K562 (cell line): ENCODE results near the gene SYTL4. TPM values are rescaled to one million over a fixed set of nuclear protein-coding genes. Genes with fewer than 3 reads are reported as not detected.

Source experiments
- ATAC-seq: fragments of 200-7000 bp; cut with Tn5 transposase; 3 replicates; pipeline ENCODE4 v1.9.1; 2020; ENCODE audit warnings: moderate library complexity
- BruUV-seq: library from RNA; stranded (reverse); fragments of 400-500 nt; replicated peaks from 2 replicates; lab custom pipeline; 2021; lab: Mats Ljungman, UMichigan
- CTCF ChIA-PET: fragments of 300-600 bp; formaldehyde crosslinking; extraction: SDS; loops from one replicate; lab custom pipeline; 2021; ENCODE audit warnings: low intra/inter-chr PET ratio; lab: Yijun Ruan, JAX
- POLR2A ChIA-PET: fragments of 300-600, 350-650 bp; sonication (Branson Sonifier 250); formaldehyde crosslinking; extraction: SDS; loops from one replicate; lab custom pipeline; 2021; ENCODE audit warnings: antibody characterized with exemption, inconsistent platforms; lab: Yijun Ruan, JAX
- DNase-seq, 4 experiments: peaks; one replicate each; pipeline versions ENCODE4 v3.0.0 to v3.0.0-alpha.2; 2011 to 2018; ENCODE audit warnings: low spot score in 3 of 4, mixed read lengths in 3 of 4; ENCODE audit errors: extremely low read depth in 1 of 4
- FAIRE-seq: peaks from 2 replicates; lab custom pipeline; 2011; peaks lifted over from hg19 to GRCh38; lab: Jason Lieb, UNC
- H2AFZ ChIP-seq: 2 replicates; pipeline ENCODE4 v1.6.0; 2011; ENCODE audit warnings: low read depth, low read length, control low read depth, inconsistent platforms
- H3K27ac ChIP-seq: fragments of 200-600 bp; 3 replicates; pipeline ENCODE4 v1.8.0; 2011; ENCODE audit warnings: low read depth, mild to moderate bottlenecking, control low read depth, inconsistent platforms, low read length, moderate library complexity, mixed read lengths; ENCODE audit errors: extremely low read depth
- H3K27me3 ChIP-seq, 2 experiments: fragments of 300-600 bp in 1 of 2; 2 replicates in 1 of 2; 3 replicates in 1 of 2; pipeline versions ENCODE4 v1.6.0 to v1.8.0; 2011; ENCODE audit warnings: inconsistent platforms in 2 of 2, low read length in 2 of 2, mild to moderate bottlenecking in 1 of 2, mixed read lengths in 1 of 2, moderate library complexity in 1 of 2; ENCODE audit not compliant: control insufficient read depth in 2 of 2, insufficient read depth in 2 of 2
- H3K36me3 ChIP-seq: fragments of 300-600 bp; 3 replicates; pipeline ENCODE4 v1.8.0; 2011; ENCODE audit warnings: mild to moderate bottlenecking, low read length, inconsistent platforms; ENCODE audit not compliant: control insufficient read depth, insufficient read depth
- H3K4me1 ChIP-seq, 2 experiments: fragments of 200-600 bp in 1 of 2; replicated peaks in 1 of 2; 2 replicates in 1 of 2; 3 replicates in 1 of 2; pipeline versions ENCODE4 v1.5.1 to v1.8.0; 2011; ENCODE audit warnings: inconsistent platforms in 2 of 2, low read length in 2 of 2, mild to moderate bottlenecking in 1 of 2, mixed read lengths in 1 of 2, moderate library complexity in 1 of 2; ENCODE audit not compliant: control insufficient read depth in 2 of 2, insufficient read depth in 2 of 2
- H3K4me2 ChIP-seq: 2 replicates; pipeline ENCODE4 v1.6.1; 2011; ENCODE audit warnings: low read length, control low read depth, inconsistent platforms, mixed read lengths; ENCODE audit not compliant: insufficient read depth
- H3K4me3 ChIP-seq: fragments of 200-600 bp; sonication (generic), shearing (Covaris generic); 2 replicates; pipeline ENCODE4 v1.5.1; 2016; ENCODE audit warnings: control low read depth, inconsistent platforms
- H3K79me2 ChIP-seq: fragments of 200-600 bp; 3 replicates; pipeline ENCODE4 v1.8.0; 2011; ENCODE audit warnings: low read length, inconsistent platforms; ENCODE audit not compliant: control insufficient read depth, insufficient read depth
- H3K9ac ChIP-seq, 2 experiments: 2 replicates each; pipeline versions ENCODE4 v1.6.0 to v1.6.1; 2011; ENCODE audit warnings: low read depth in 2 of 2, low read length in 2 of 2, control low read depth in 1 of 2, inconsistent platforms in 1 of 2, mild to moderate bottlenecking in 1 of 2, mixed read lengths in 1 of 2; ENCODE audit not compliant: insufficient read depth in 1 of 2
- H3K9me1 ChIP-seq: one replicate; pipeline ENCODE4 v1.6.0; 2011; ENCODE audit warnings: inconsistent platforms, mild to moderate bottlenecking, low read length, moderate library complexity; ENCODE audit not compliant: control insufficient read depth, insufficient read depth
- H3K9me3 ChIP-seq: replicated peaks from 2 replicates; pipeline ENCODE4 v1.5.1; 2011; ENCODE audit warnings: low read depth, low read length, inconsistent platforms; ENCODE audit not compliant: control insufficient read depth, insufficient read depth
- H4K20me1 ChIP-seq: replicated peaks from 2 replicates; pipeline ENCODE4 v1.6.1; 2011; ENCODE audit warnings: low read length, inconsistent platforms, mixed read lengths; ENCODE audit not compliant: control insufficient read depth, insufficient read depth
- BRD9 ChIP-seq: fragments of 450-650 bp; IDR thresholded peaks from 2 replicates; pipeline ENCODE4 v1.6.1; 2018; ENCODE audit warnings: low read depth; ENCODE audit not compliant: partially characterized antibody
- CHD4 ChIP-seq: fragments of 200-600 bp; sonication (generic); IDR thresholded peaks from 3 replicates; pipeline ENCODE4 v1.6.1; 2012; ENCODE audit warnings: low read depth, mild to moderate bottlenecking, mixed read lengths, low read length, inconsistent platforms; ENCODE audit not compliant: insufficient read depth, insufficient replicate concordance, poor library complexity, severe bottlenecking
- E4F1 ChIP-seq: fragments of 250-450 bp; sonication (Bioruptor Pico); IDR thresholded peaks from 2 replicates; pipeline ENCODE4 v1.5.0; 2021; ENCODE audit warnings: mild to moderate bottlenecking, borderline replicate concordance
- EHMT2 ChIP-seq: fragments of 450-650 bp; IDR thresholded peaks from 2 replicates; pipeline ENCODE4 v1.6.1; 2018; ENCODE audit warnings: antibody characterized with exemption
- EP300 ChIP-seq: IDR thresholded peaks from 2 replicates; pipeline ENCODE4 v1.6.1; 2012; ENCODE audit warnings: low read length, improper control_type of control experiment
- RFX1 ChIP-seq: fragments of 450-650 bp; IDR thresholded peaks from 2 replicates; pipeline ENCODE4 v1.6.1; 2016; ENCODE audit warnings: mild to moderate bottlenecking, moderate library complexity
- ZBTB43 ChIP-seq: sonication (generic); formaldehyde crosslinking; IDR thresholded peaks from 2 replicates; pipeline ENCODE4 v1.8.0; 2023; ENCODE audit warnings: mild to moderate bottlenecking, missing genetic modification reagents
- ZKSCAN8 ChIP-seq: fragments of 200-800 bp; sonication (Bioruptor generic); IDR thresholded peaks from 2 replicates; pipeline ENCODE4 v1.6.1; 2016; ENCODE audit warnings: missing genetic modification characterization, missing compliant biosample characterization
- ZNF583 ChIP-seq: fragments of 250-450 bp; sonication (Bioruptor Pico); IDR thresholded peaks from 2 replicates; pipeline ENCODE4 v1.4.0; 2020
- ZNF76 ChIP-seq: fragments of 250-450 bp; sonication (Bioruptor Pico); IDR thresholded peaks from 2 replicates; pipeline ENCODE4 v1.4.0; 2020; ENCODE audit warnings: mild to moderate bottlenecking, moderate library complexity, borderline replicate concordance
- ZZZ3 ChIP-seq: fragments of 450-650 bp; IDR thresholded peaks from 2 replicates; pipeline ENCODE4 v1.6.1; 2016; ENCODE audit warnings: antibody characterized with exemption, mild to moderate bottlenecking, moderate library complexity
- WGBS: fragments of 100-300 bp; shearing (Covaris generic); methylation state at CpG from one replicate; pipeline ENCODE4 v1.1.6; 2016; ENCODE audit warnings: low coverage, mixed read lengths; ENCODE audit not compliant: insufficient coverage; ENCODE audit errors: missing lambda C conversion rate; 5-methylcytosine and 5-hydroxymethylcytosine counted together
- in situ Hi-C: fragments of 300-500 bp; cut with MboI; formaldehyde crosslinking; loops from 4 replicates; pipeline ENCODE4 v1.15.0; 2018; ENCODE audit warnings: inconsistent platforms, mixed read lengths
- intact Hi-C: fragments of 100-400 bp; cut with micrococcal nuclease; formaldehyde crosslinking; loops from 2 replicates; pipeline ENCODE4 v1.14.2; 2022
- polyA plus RNA-seq, 8 experiments: library from polyadenylated mRNA; depleted of rRNA in 4 of 8; stranded (reverse) in 5 of 8; unstranded in 3 of 8; fragments of >200 nt; fragmentation: Nextera tagmentation in 2 of 8; fragmentation: Illumina TruSeq in 1 of 8; extraction: Ambion mirVana in 2 of 8; extraction: Trizol in 1 of 8; gene quantifications; 2 replicates each; pipeline versions ENCODE4 v1.2.1 to v1.2.3, GENCODE V29; 2011 to 2014; ENCODE audit warnings: inconsistent platforms in 1 of 8, missing spikeins in 1 of 8
- total RNA-seq, 7 experiments: library from RNA; depleted of rRNA in 6 of 7; stranded (reverse); fragments of >200 nt in 6 of 7; fragmentation: Illumina TruSeq in 2 of 7; extraction: Trizol in 2 of 7; gene quantifications; 2 replicates each; pipeline versions ENCODE4 v1.2.1 to v1.2.3, GENCODE V29; 2011 to 2021; ENCODE audit warnings: low replicate concordance in 1 of 7

SYTL4 gene
- total and polyA plus RNA-seq, 9 of the 15 experiments (the other 6 are each of a cell fraction or from before 2014, with no cell fraction given): 0.65 to 9.0 (median 1.5) TPM

GRCh38 chrX:100747090-100747489 is 15.2 kb upstream of the SYTL4 start:
- Histone ChIP-seq H3K27ac (no peak overlapping the region), H3K79me2 (no peaks in the 10 kb centered on the region), H3K9me1 (no peaks in the 10 kb centered on the region), H3K4me3 (no peak overlapping the region), H3K4me1 (peaks cover 0 to 10% of the 10 kb centered on the region in 2 experiments; a peak in 3 of 5 replicates), H3K9me3 (no peaks in the 10 kb centered on the region), H4K20me1 (no peaks in the 10 kb centered on the region), H3K36me3 (no peaks in the 10 kb centered on the region), H3K4me2 (no peak overlapping the region), H2AFZ (no peak overlapping the region), H3K27me3 (no peaks in the 10 kb centered on the region), H3K9ac (no peak overlapping the region)
- DNase-seq (no peak), FAIRE-seq (no peak), ATAC-seq (no peak)
- ChIA-PET POLR2A (no interaction called here), CTCF (no interaction called here)
- WGBS: 4% methylated on average over 3 of the region's 3 CpGs
- no TSS peak for BruUV-seq
- intact Hi-C loops (no loop called here), in situ Hi-C loops (no loop called here)
- TF ChIP-seq ZZZ3: no peak

- Histone ChIP-seq H3K4me1 (peaks cover 0 to 12% of the 10 kb centered on the region in 2 experiments; a peak in 3 of 5 replicates), H3K36me3 (no peaks in the 10 kb centered on the region), H3K9me3 (no peaks in the 10 kb centered on the region), H3K4me2 (no peak overlapping the region), H3K4me3 (no peak overlapping the region), H4K20me1 (no peaks in the 10 kb centered on the region), H3K27ac (no peak overlapping the region), H3K9ac (no peak overlapping the region), H3K79me2 (no peaks in the 10 kb centered on the region), H3K9me1 (no peaks in the 10 kb centered on the region), H3K27me3 (no peaks in the 10 kb centered on the region), H2AFZ (peak overlapping the region; percentile 45; the same call in 1 of the 2 replicates)
- FAIRE-seq (no peak), ATAC-seq (no peak), DNase-seq (peak in 1 of 4 experiments; percentile 11)
- no TSS peak for BruUV-seq
- intact Hi-C loops (no loop called here), in situ Hi-C loops (no loop called here)
- ChIA-PET POLR2A (interaction anchor here (0.5 kb wide), 1 partner anchor 150 kb away, joined by 3 read pairs; no protein-coding TSS in a partner anchor), CTCF (no interaction called here)
- 13% methylated on average over 7 of the region's 7 CpGs for WGBS
- TF ChIP-seq CHD4 (no peak), RFX1 (no peak), EHMT2 (no peak), ZKSCAN8 (CRISPR knock-in tag) (no peak), E4F1 (CRISPR knock-in tag) (no peak), EP300 (no peak), ZBTB43 (CRISPR knock-in tag) (no peak), ZNF583 (CRISPR knock-in tag) (no peak), ZNF76 (CRISPR knock-in tag) (no peak), BRD9 (no peak)
Observed at GRCh38 chrX:100745806-100746537, 14.1 kb upstream of the SYTL4 start.
